RWPE1 (cell line): ENCODE results near the gene NT5E.
A peak's percentile ranks its signal among the peaks of the same experiment; 100 is the strongest.

Experiments
- CTCF ChIA-PET: fragments of 350-600 bp; sonication (Branson Sonifier 250); formaldehyde crosslinking; extraction: SDS; loops from one replicate; lab custom pipeline; 2021; lab: Yijun Ruan, JAX
- POLR2A ChIA-PET: fragments of 400-600 bp; formaldehyde crosslinking; extraction: SDS; loops from one replicate; lab custom pipeline; 2020; ENCODE audit warnings: antibody characterized with exemption; ENCODE audit not compliant: low non-redundant PET; lab: Yijun Ruan, JAX
- DNase-seq: peaks from one replicate; pipeline ENCODE4 v3.0.0; 2012; ENCODE audit warnings: low spot score
- H3K27ac ChIP-seq: fragments of 450-650 bp; 2 replicates; pipeline ENCODE4 v1.5.1; 2017
- CTCF ChIP-seq: fragments of 450-650 bp; conservative IDR thresholded peaks from 2 replicates; pipeline ENCODE4 v1.5.1; 2017; ENCODE audit warnings: low read depth, mild to moderate bottlenecking

Gene NT5E

GRCh38 chr6:85537055-85537494, 87.2 kb downstream of the NT5E start:
- peak; percentile 74 for TF ChIP-seq CTCF
- H3K27ac ChIP-seq: no peak overlapping the region
- peak; percentile 5 for DNase-seq
- ChIA-PET POLR2A (no interaction called here), CTCF (interaction anchor here (0.7 to 2.0 kb wide), 8 partner anchors 14 to 845 kb away, joined by 3 to 10 read pairs (median 4); no protein-coding TSS in a partner anchor)

GRCh38 chr6:85544776-85545175, 94.9 kb downstream of the NT5E start:
- H3K27ac ChIP-seq: no peak overlapping the region
- POLR2A ChIA-PET: no interaction called here
- TF ChIP-seq CTCF: no peak
- CTCF ChIA-PET: no interaction called here
- no peak for DNase-seq
